Measurements from ENCODE around the gene GABRB3. TPM values are rescaled to one million over a fixed set of nuclear protein-coding genes. Genes with fewer than 3 reads are reported as not detected.
"Not testable (repeated sequence)": the region's sequence is repeated elsewhere in the genome, so short reads cannot be mapped to it uniquely, and the experiment has no call there.

Gene GABRB3
- total and polyA plus RNA-seq, 2 donors (not counting 3 experiments of a cell fraction or from before 2014, with no cell fraction given), result 0.03 TPM; not detected in 1

- FAIRE-seq (no peak), DNase-seq (ENCODE audit: low read depth, low spot score) (no peak)
- H3K79me2 ChIP-seq (ENCODE audit: control insufficient read depth, insufficient read depth, low read length), result no peaks in the 10 kb centered on the region
- intact Hi-C loops (cut with micrococcal nuclease), result no loop called here
- ChIA-PET POLR2A (no interaction called here), CTCF (no interaction called here)
- dilution Hi-C loops (cut with MboI; ENCODE audit: extremely low pct_ligation_motif_present, low sequenced_read_pairs), result no loop called here
- no TSS peak for BruUV-seq (replicated peaks)
- no peaks in the 10 kb centered on the region for H3K9me1 ChIP-seq (replicated peaks; ENCODE audit: control insufficient read depth, extremely low read depth, insufficient read depth, low read length)
- no peaks in the 10 kb centered on the region for H3K9me3 ChIP-seq (replicated peaks; ENCODE audit: control insufficient read depth, insufficient read depth, low read length)
- H3K27ac ChIP-seq (ENCODE audit: insufficient read depth, low read depth, low read length), result no peak overlapping the region
- H2AFZ ChIP-seq (ENCODE audit: low read depth, low read length), result no peak overlapping the region
- no peak overlapping the region for H3K4me3 ChIP-seq (replicated peaks in 1 of 3; ENCODE audit: insufficient read depth in 1 of 3, low read depth in 1 of 3, low read length in 3 of 3)
- no peaks in the 10 kb centered on the region for H3K36me3 ChIP-seq (ENCODE audit: control insufficient read depth in 2 of 2, extremely low read depth in 1 of 2, insufficient read depth in 2 of 2, low read length in 2 of 2)
- no peaks in the 10 kb centered on the region for H3K4me1 ChIP-seq (ENCODE audit: control insufficient read depth, extremely low read depth, insufficient read depth, low read length)
- TF ChIP-seq EZH2 (IDR thresholded peaks at IDR 0.05; ENCODE audit: borderline replicate concordance, low read depth, low read length, severe bottlenecking) (no peak), POLR2A (IDR thresholded peaks at IDR 0.05; ENCODE audit: low read depth, low read length) (no peak), POLR2AphosphoS5 (IDR thresholded peaks at IDR 0.05; ENCODE audit: insufficient read depth, low read depth, low read length) (no peak), FOS (IDR thresholded peaks at IDR 0.05; ENCODE audit: borderline replicate concordance, insufficient read depth, low read length) (no peak), MYC (IDR thresholded peaks at IDR 0.05; ENCODE audit: low read depth, low read length) (no peak), GATA2 (IDR thresholded peaks at IDR 0.05; ENCODE audit: insufficient read depth, insufficient read length, low read depth, low read length) (no peak), JUN (IDR thresholded peaks at IDR 0.05; ENCODE audit: borderline replicate concordance, insufficient read depth, insufficient read length, low read depth) (no peak), CTCF (IDR thresholded peaks at IDR 0.05; ENCODE audit: extremely low read depth in 1 of 2, insufficient read depth in 1 of 2, low read depth in 1 of 2, low read length in 2 of 2) (no peak), MAX (IDR thresholded peaks at IDR 0.05; ENCODE audit: insufficient read depth, insufficient read length) (no peak)
- no peak overlapping the region for H3K4me2 ChIP-seq (ENCODE audit: insufficient read depth, low read length)
- no peaks in the 10 kb centered on the region for H3K27me3 ChIP-seq (ENCODE audit: control insufficient read depth in 2 of 2, insufficient read depth in 2 of 2, low read length in 2 of 2)
- no peaks in the 10 kb centered on the region for H4K20me1 ChIP-seq (replicated peaks; ENCODE audit: control insufficient read depth, extremely low read depth, insufficient read depth, low read length)
- H3K9ac ChIP-seq (replicated peaks; ENCODE audit: extremely low read depth, insufficient read depth, low read length), result no peak overlapping the region
Measured at GRCh38 chr15:26720546-26720945, 52.3 kb downstream of the GABRB3 start.

DNA sequence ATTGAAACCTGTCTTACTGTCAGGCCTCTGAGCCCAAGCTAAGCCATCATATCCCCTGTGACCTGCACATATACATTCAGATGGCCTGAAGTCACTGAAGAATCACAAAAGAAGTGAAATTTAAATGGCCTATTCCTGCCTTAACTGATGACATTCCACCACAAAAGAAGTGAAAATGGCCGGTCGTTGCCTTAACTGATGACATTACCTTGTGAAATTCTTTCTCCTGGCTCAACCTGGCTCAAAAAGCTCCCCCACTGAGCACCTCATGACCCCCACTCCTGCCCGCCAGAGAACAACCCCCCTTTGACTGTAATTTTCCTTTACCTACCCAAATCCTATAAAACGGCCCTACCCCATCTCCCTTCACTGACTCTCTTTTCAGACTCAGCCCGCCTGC lies 53.0 kb downstream of the GABRB3 start:
- H3K36me3 ChIP-seq (ENCODE audit: control insufficient read depth in 2 of 2, extremely low read depth in 1 of 2, insufficient read depth in 2 of 2, low read length in 2 of 2); H3K9ac ChIP-seq (replicated peaks; ENCODE audit: extremely low read depth, insufficient read depth, low read length); CTCF ChIA-PET; FAIRE-seq; POLR2A ChIA-PET; H3K9me3 ChIP-seq (replicated peaks; ENCODE audit: control insufficient read depth, insufficient read depth, low read length); DNase-seq (ENCODE audit: low read depth, low spot score); H3K27ac ChIP-seq (ENCODE audit: insufficient read depth, low read depth, low read length); H3K4me1 ChIP-seq (ENCODE audit: control insufficient read depth, extremely low read depth, insufficient read depth, low read length); BruUV-seq (replicated peaks); H3K27me3 ChIP-seq (ENCODE audit: control insufficient read depth in 2 of 2, insufficient read depth in 2 of 2, low read length in 2 of 2); H3K9me1 ChIP-seq (replicated peaks; ENCODE audit: control insufficient read depth, extremely low read depth, insufficient read depth, low read length); H3K4me3 ChIP-seq (replicated peaks in 1 of 3; ENCODE audit: insufficient read depth in 1 of 3, low read depth in 1 of 3, low read length in 3 of 3); H4K20me1 ChIP-seq (replicated peaks; ENCODE audit: control insufficient read depth, extremely low read depth, insufficient read depth, low read length); dilution Hi-C loops (cut with MboI; ENCODE audit: extremely low pct_ligation_motif_present, low sequenced_read_pairs); H3K79me2 ChIP-seq (ENCODE audit: control insufficient read depth, insufficient read depth, low read length); H2AFZ ChIP-seq (ENCODE audit: low read depth, low read length); intact Hi-C loops (cut with micrococcal nuclease); H3K4me2 ChIP-seq (ENCODE audit: insufficient read depth, low read length): not testable (repeated sequence)

Measured in endothelial cell of umbilical vein (primary cell).